ENCODE data around the gene CELA3B.

The CELA3B gene

GRCh38 chr1:21955501-21956281 is 21.1 kb upstream of the CELA3B start:
- no peak for DNase-seq (ENCODE audit: low spot score)
- peak overlapping the region; percentile 79 for H3K18ac ChIP-seq (ENCODE audit: low read length)
- H3K4me1 ChIP-seq (ENCODE audit: control insufficient read depth in 2 of 2, insufficient read depth in 1 of 2, low read depth in 1 of 2, low read length in 2 of 2), result peaks cover 15 to 16% of the 10 kb centered on the region in 2 donors
- H2AK5ac ChIP-seq (ENCODE audit: low read depth, low read length), result peak overlapping the region; percentile 96
- peak overlapping the region; percentile 31 for H3K4ac ChIP-seq (ENCODE audit: low read length)
- H3K4me3 ChIP-seq (ENCODE audit: low read length in 2 of 2), result no peak overlapping the region
- H3K23ac ChIP-seq (ENCODE audit: low read depth, low read length, poor library complexity), result no peak overlapping the region
- H2BK120ac ChIP-seq (ENCODE audit: low read depth, low read length), result no peak overlapping the region
- H2BK5ac ChIP-seq (ENCODE audit: low read length), result peak overlapping the region; percentile 83
- no peak overlapping the region for H4K91ac ChIP-seq (ENCODE audit: low read depth, low read length, poor library complexity)
- H2AFZ ChIP-seq (ENCODE audit: low read length), result peak overlapping the region; percentile 77
- peaks cover 0 to 10% (median 0%) of the 10 kb centered on the region in 3 experiments for H3K27me3 ChIP-seq (ENCODE audit: control insufficient read depth in 3 of 3, insufficient read depth in 3 of 3, low read depth in 1 of 3, low read length in 3 of 3)
- no peak overlapping the region for H3K4me2 ChIP-seq (ENCODE audit: insufficient read depth, low read length, poor library complexity, severe bottlenecking)
- H2BK12ac ChIP-seq (ENCODE audit: low read length), result no peak overlapping the region
- peak overlapping the region; percentile 52 for H4K8ac ChIP-seq (ENCODE audit: low read depth, low read length)
- no peaks in the 10 kb centered on the region for H3K79me1 ChIP-seq (ENCODE audit: low read depth, low read length)
- H2BK15ac ChIP-seq (ENCODE audit: low read length), result peak overlapping the region; percentile 54
- no CpG with 5 or more reads among the region's 9 CpGs for WGBS, 2 donors (ENCODE audit: extremely low coverage in 2 of 2, insufficient read length in 2 of 2, insufficient replicate concordance in 1 of 2)
- H3K9me3 ChIP-seq (replicated peaks in 1 of 2; ENCODE audit: control insufficient read depth in 2 of 2, insufficient read depth in 1 of 2, low read depth in 1 of 2, low read length in 2 of 2), result no peaks in the 10 kb centered on the region
- no peak overlapping the region for H3K9ac ChIP-seq (ENCODE audit: low read depth, low read length, poor library complexity)
- no peak overlapping the region for H3K27ac ChIP-seq (replicated peaks; ENCODE audit: low read length)
- H3K14ac ChIP-seq (ENCODE audit: low read length), result no peak overlapping the region
- H3K36me3 ChIP-seq (replicated peaks in 1 of 2; ENCODE audit: control insufficient read depth in 2 of 2, insufficient read depth in 2 of 2, low read length in 2 of 2), result no peaks in the 10 kb centered on the region

GRCh38 chr1:21956720-21957552 is 19.9 kb upstream of the CELA3B start:
- no CpG with 5 or more reads among the region's 18 CpGs for WGBS, 2 donors (ENCODE audit: extremely low coverage in 2 of 2, insufficient read length in 2 of 2, insufficient replicate concordance in 1 of 2)
- Histone ChIP-seq H2AFZ (ENCODE audit: low read length) (no peak overlapping the region), H2BK12ac (ENCODE audit: low read length) (peak overlapping the region; percentile 64), H3K4me1 (ENCODE audit: control insufficient read depth in 2 of 2, insufficient read depth in 1 of 2, low read depth in 1 of 2, low read length in 2 of 2) (peaks cover 15 to 16% of the 10 kb centered on the region in 2 donors), H3K9me3 (replicated peaks in 1 of 2; ENCODE audit: control insufficient read depth in 2 of 2, insufficient read depth in 1 of 2, low read depth in 1 of 2, low read length in 2 of 2) (no peaks in the 10 kb centered on the region), H2BK120ac (ENCODE audit: low read depth, low read length) (no peak overlapping the region), H3K14ac (ENCODE audit: low read length) (peak overlapping the region; percentile 91), H3K23ac (ENCODE audit: low read depth, low read length, poor library complexity) (no peak overlapping the region), H4K91ac (ENCODE audit: low read depth, low read length, poor library complexity) (no peak overlapping the region), H3K4me3 (ENCODE audit: low read length in 2 of 2) (no peak overlapping the region), H4K8ac (ENCODE audit: low read depth, low read length) (no peak overlapping the region), H3K4me2 (ENCODE audit: insufficient read depth, low read length, poor library complexity, severe bottlenecking) (no peak overlapping the region), H3K4ac (ENCODE audit: low read length) (peak overlapping the region; percentile 42), H2BK15ac (ENCODE audit: low read length) (peak overlapping the region; percentile 67), H3K18ac (ENCODE audit: low read length) (peak overlapping the region; percentile 93), H3K9ac (ENCODE audit: low read depth, low read length, poor library complexity) (no peak overlapping the region), H3K27me3 (ENCODE audit: control insufficient read depth in 3 of 3, insufficient read depth in 3 of 3, low read depth in 1 of 3, low read length in 3 of 3) (no peaks in the 10 kb centered on the region), H3K79me1 (ENCODE audit: low read depth, low read length) (no peaks in the 10 kb centered on the region), H3K36me3 (replicated peaks in 1 of 2; ENCODE audit: control insufficient read depth in 2 of 2, insufficient read depth in 2 of 2, low read length in 2 of 2) (no peaks in the 10 kb centered on the region), H2BK5ac (ENCODE audit: low read length) (peak overlapping the region; percentile 83), H3K27ac (replicated peaks; ENCODE audit: low read length) (no peak overlapping the region), H2AK5ac (ENCODE audit: low read depth, low read length) (peak overlapping the region; percentile 91)
- no peak for DNase-seq (ENCODE audit: low spot score)

- no peak overlapping the region for H3K4me2 ChIP-seq (ENCODE audit: insufficient read depth, low read length, poor library complexity, severe bottlenecking)
These were observed 15.5 kb upstream of the CELA3B start for GRCh38 chr1:21961337-21961736.

GRCh38 chr1:21961799-21962198 is 15.0 kb upstream of the CELA3B start:
- no peak overlapping the region for H2AK5ac ChIP-seq (ENCODE audit: low read depth, low read length)
- peaks cover 0 to 3% of the 10 kb centered on the region in 2 donors for H3K4me1 ChIP-seq (ENCODE audit: control insufficient read depth in 2 of 2, insufficient read depth in 1 of 2, low read depth in 1 of 2, low read length in 2 of 2)
- no peak overlapping the region for H3K14ac ChIP-seq (ENCODE audit: low read length)
- H3K36me3 ChIP-seq (replicated peaks in 1 of 2; ENCODE audit: control insufficient read depth in 2 of 2, insufficient read depth in 2 of 2, low read length in 2 of 2), result no peaks in the 10 kb centered on the region
- no peaks in the 10 kb centered on the region for H3K9me3 ChIP-seq (replicated peaks in 1 of 2; ENCODE audit: control insufficient read depth in 2 of 2, insufficient read depth in 1 of 2, low read depth in 1 of 2, low read length in 2 of 2)
- peak overlapping the region; percentile 41 for H3K18ac ChIP-seq (ENCODE audit: low read length)
- DNase-seq (ENCODE audit: low spot score), result no peak
- H2BK12ac ChIP-seq (ENCODE audit: low read length), result no peak overlapping the region
- no peak overlapping the region for H2BK120ac ChIP-seq (ENCODE audit: low read depth, low read length)
- H2BK5ac ChIP-seq (ENCODE audit: low read length), result peak overlapping the region; percentile 54
- no peak overlapping the region for H4K91ac ChIP-seq (ENCODE audit: low read depth, low read length, poor library complexity)
- H2BK15ac ChIP-seq (ENCODE audit: low read length), result peak overlapping the region; percentile 69
- H3K4ac ChIP-seq (ENCODE audit: low read length), result no peak overlapping the region
- peak overlapping the region; percentile 10 for H3K9ac ChIP-seq (ENCODE audit: low read depth, low read length, poor library complexity)
- H4K8ac ChIP-seq (ENCODE audit: low read depth, low read length), result no peak overlapping the region
- H3K27ac ChIP-seq (replicated peaks; ENCODE audit: low read length), result no peak overlapping the region
- H3K79me1 ChIP-seq (ENCODE audit: low read depth, low read length), result no peaks in the 10 kb centered on the region
- H2AFZ ChIP-seq (ENCODE audit: low read length), result no peak overlapping the region
- no CpG with 5 or more reads among the region's 2 CpGs for WGBS, 2 donors (ENCODE audit: extremely low coverage in 2 of 2, insufficient read length in 2 of 2, insufficient replicate concordance in 1 of 2)
- no peak overlapping the region for H3K4me2 ChIP-seq (ENCODE audit: insufficient read depth, low read length, poor library complexity, severe bottlenecking)
- no peak overlapping the region for H3K4me3 ChIP-seq (ENCODE audit: low read length in 2 of 2)
- H3K27me3 ChIP-seq (ENCODE audit: control insufficient read depth in 3 of 3, insufficient read depth in 3 of 3, low read depth in 1 of 3, low read length in 3 of 3), result no peaks in the 10 kb centered on the region
- H3K23ac ChIP-seq (ENCODE audit: low read depth, low read length, poor library complexity), result no peak overlapping the region

More at GRCh38 chr1:21961337-21961736, 15.5 kb upstream of the CELA3B start:
- Histone ChIP-seq H4K91ac (ENCODE audit: low read depth, low read length, poor library complexity) (no peak overlapping the region), H3K4ac (ENCODE audit: low read length) (no peak overlapping the region), H3K79me1 (ENCODE audit: low read depth, low read length) (no peaks in the 10 kb centered on the region), H3K18ac (ENCODE audit: low read length) (no peak overlapping the region), H2AFZ (ENCODE audit: low read length) (no peak overlapping the region), H2AK5ac (ENCODE audit: low read depth, low read length) (no peak overlapping the region), H4K8ac (ENCODE audit: low read depth, low read length) (no peak overlapping the region), H2BK12ac (ENCODE audit: low read length) (no peak overlapping the region), H3K4me1 (ENCODE audit: control insufficient read depth in 2 of 2, insufficient read depth in 1 of 2, low read depth in 1 of 2, low read length in 2 of 2) (peaks cover 0 to 6% of the 10 kb centered on the region in 2 donors), H3K23ac (ENCODE audit: low read depth, low read length, poor library complexity) (no peak overlapping the region), H3K9me3 (replicated peaks in 1 of 2; ENCODE audit: control insufficient read depth in 2 of 2, insufficient read depth in 1 of 2, low read depth in 1 of 2, low read length in 2 of 2) (no peaks in the 10 kb centered on the region), H3K27ac (replicated peaks; ENCODE audit: low read length) (no peak overlapping the region), H2BK120ac (ENCODE audit: low read depth, low read length) (no peak overlapping the region), H2BK15ac (ENCODE audit: low read length) (no peak overlapping the region), H3K4me3 (ENCODE audit: low read length in 2 of 2) (no peak overlapping the region), H2BK5ac (ENCODE audit: low read length) (no peak overlapping the region), H3K27me3 (ENCODE audit: control insufficient read depth in 3 of 3, insufficient read depth in 3 of 3, low read depth in 1 of 3, low read length in 3 of 3) (no peaks in the 10 kb centered on the region), H3K36me3 (replicated peaks in 1 of 2; ENCODE audit: control insufficient read depth in 2 of 2, insufficient read depth in 2 of 2, low read length in 2 of 2) (no peaks in the 10 kb centered on the region), H3K9ac (ENCODE audit: low read depth, low read length, poor library complexity) (no peak overlapping the region), H3K14ac (ENCODE audit: low read length) (no peak overlapping the region)
- no peak for DNase-seq (ENCODE audit: low spot score)
- WGBS, 2 donors (ENCODE audit: extremely low coverage in 2 of 2, insufficient read length in 2 of 2, insufficient replicate concordance in 1 of 2), result no CpG with 5 or more reads among the region's 2 CpGs

Data from neuronal stem cell (in vitro differentiated cells).